Endothelial cell of umbilical vein (primary cell): ENCODE data around the gene ABI2. TPM values are rescaled to one million over a fixed set of nuclear protein-coding genes. Genes with fewer than 3 reads are reported as not detected.
"Not testable (repeated sequence)": the region's sequence is repeated elsewhere in the genome, so short reads cannot be mapped to it uniquely, and the experiment has no call there.

Experiments used
- BruUV-seq: library from RNA; stranded (reverse); fragments of 400-500 nt; replicated peaks from 2 replicates; lab custom pipeline; 2021; lab: Mats Ljungman, UMichigan
- CTCF ChIA-PET: fragments of 300-600, 350-600 bp; sonication (Branson Sonifier 250); formaldehyde crosslinking; loops from one replicate; lab custom pipeline; 2021; ENCODE audit warnings: antibody characterized with exemption, inconsistent platforms; lab: Charles Lee
- POLR2A ChIA-PET: fragments of 300-600, 350-600 bp; sonication (Branson Sonifier 250); formaldehyde crosslinking; loops from one replicate; lab custom pipeline; 2021; ENCODE audit warnings: antibody characterized with exemption, inconsistent platforms; lab: Charles Lee
- DNase-seq: peaks from one replicate; pipeline ENCODE4 v3.0.0-alpha.2; 2011; ENCODE audit warnings: low read depth, low spot score
- FAIRE-seq: peaks from 2 replicates; lab custom pipeline; 2011; peaks lifted over from hg19 to GRCh38; lab: Jason Lieb, UNC
- H2AFZ ChIP-seq: 2 replicates; pipeline ENCODE4 v1.6.0; 2012; ENCODE audit warnings: low read depth, low read length, control low read depth, inconsistent platforms
- H3K27ac ChIP-seq: 2 replicates; pipeline ENCODE4 v1.5.1; 2011; ENCODE audit warnings: low read depth, mild to moderate bottlenecking, control low read depth, low read length, moderate library complexity; ENCODE audit not compliant: insufficient read depth
- H3K27me3 ChIP-seq, 2 experiments: 2 replicates each; pipeline versions ENCODE4 v1.6.0 to v1.6.1; 2011; ENCODE audit warnings: low read length in 2 of 2, mixed read lengths in 1 of 2; ENCODE audit not compliant: control insufficient read depth in 2 of 2, insufficient read depth in 2 of 2
- H3K36me3 ChIP-seq, 2 experiments: 2 replicates in 1 of 2; 3 replicates in 1 of 2; pipeline ENCODE4 v1.5.1; 2011; ENCODE audit warnings: low read length in 2 of 2, mild to moderate bottlenecking in 1 of 2, moderate library complexity in 1 of 2; ENCODE audit not compliant: control insufficient read depth in 2 of 2, insufficient read depth in 2 of 2; ENCODE audit errors: extremely low read depth in 1 of 2
- H3K4me1 ChIP-seq: 3 replicates; pipeline ENCODE4 v1.5.1; 2011; ENCODE audit warnings: mild to moderate bottlenecking, low read length; ENCODE audit not compliant: control insufficient read depth, insufficient read depth; ENCODE audit errors: extremely low read depth
- H3K4me2 ChIP-seq: 2 replicates; pipeline ENCODE4 v1.6.1; 2011; ENCODE audit warnings: low read length, control low read depth, mixed read lengths; ENCODE audit not compliant: insufficient read depth
- H3K4me3 ChIP-seq, 3 experiments: fragments of 200-600 bp in 1 of 3; sonication (generic), shearing (Covaris generic) in 1 of 3; replicated peaks in 1 of 3; 2 replicates each; pipeline ENCODE4 v1.5.1; 2011 to 2016; ENCODE audit warnings: control low read depth in 3 of 3, low read length in 3 of 3, mild to moderate bottlenecking in 2 of 3, inconsistent platforms in 1 of 3, low read depth in 1 of 3, moderate library complexity in 1 of 3; ENCODE audit not compliant: insufficient read depth in 1 of 3
- H3K79me2 ChIP-seq: 2 replicates; pipeline ENCODE4 v1.6.0; 2012; ENCODE audit warnings: low read length, inconsistent platforms; ENCODE audit not compliant: control insufficient read depth, insufficient read depth
- H3K9ac ChIP-seq: replicated peaks from 2 replicates; pipeline ENCODE3; 2011; ENCODE audit warnings: low read length, control low read depth; ENCODE audit not compliant: insufficient read depth; ENCODE audit errors: extremely low read depth
- H3K9me1 ChIP-seq: replicated peaks from 3 replicates; pipeline ENCODE4 v1.6.0; 2011; ENCODE audit warnings: mild to moderate bottlenecking, low read length; ENCODE audit not compliant: control insufficient read depth, insufficient read depth; ENCODE audit errors: extremely low read depth
- H3K9me3 ChIP-seq: replicated peaks from 2 replicates; pipeline ENCODE4 v1.5.1; 2012; ENCODE audit warnings: low read length, inconsistent platforms; ENCODE audit not compliant: control insufficient read depth, insufficient read depth
- H4K20me1 ChIP-seq: replicated peaks from 2 replicates; pipeline ENCODE3; 2011; ENCODE audit warnings: mild to moderate bottlenecking, low read length; ENCODE audit not compliant: control insufficient read depth, insufficient read depth; ENCODE audit errors: extremely low read depth
- EZH2 ChIP-seq: IDR thresholded peaks from 2 replicates; pipeline ENCODE4 v1.6.1; 2012; ENCODE audit warnings: borderline replicate concordance, low read depth, mild to moderate bottlenecking, moderate library complexity, low read length, inconsistent platforms; ENCODE audit not compliant: severe bottlenecking
- MAX ChIP-seq: IDR thresholded peaks from 2 replicates; pipeline ENCODE4 v1.6.1; 2011; ENCODE audit not compliant: insufficient read depth, insufficient read length
- POLR2AphosphoS5 ChIP-seq: IDR thresholded peaks from 2 replicates; pipeline ENCODE4 v1.6.1; 2012; ENCODE audit warnings: low read depth, mild to moderate bottlenecking, control low read depth, low read length, moderate library complexity; ENCODE audit not compliant: insufficient read depth
- dilution Hi-C: fragments of 300-500 bp; cut with MboI; formaldehyde crosslinking; loops from one replicate; pipeline ENCODE4 v1.15.0; 2019; ENCODE audit warnings: low sequenced_read_pairs; ENCODE audit not compliant: extremely low pct_ligation_motif_present
- intact Hi-C: fragments of 100-400 bp; cut with micrococcal nuclease; formaldehyde crosslinking; loops from one replicate; pipeline ENCODE4 v1.10.0; 2022
- polyA plus RNA-seq, 4 experiments: library from polyadenylated mRNA; depleted of rRNA in 3 of 4; stranded (reverse) in 3 of 4; unstranded in 1 of 4; fragments of >200 nt; gene quantifications; 2 replicates each; pipeline versions ENCODE4 v1.2.1 to v1.2.3, GENCODE V29; 2011 to 2012; ENCODE audit warnings: missing spikeins in 1 of 4
- total RNA-seq: library from RNA; stranded (reverse); gene quantifications from 2 replicates; pipeline ENCODE4 v1.2.3, GENCODE V29; 2021

The ABI2 gene
- total and polyA plus RNA-seq, 2 donors (not counting 3 experiments of a cell fraction or from before 2014, with no cell fraction given) = 35.7 to 61.0 TPM

- no peak for TF ChIP-seq MAX
- no peak for TF ChIP-seq POLR2AphosphoS5
- TF ChIP-seq EZH2 = no peak
- dilution Hi-C loops (no loop called here), intact Hi-C loops (no loop called here)
- no peak overlapping the region for H3K4me2 ChIP-seq
- BruUV-seq = no TSS peak
- no peak overlapping the region for H3K9ac ChIP-seq
- H4K20me1 ChIP-seq = no peaks in the 10 kb centered on the region
- H3K27ac ChIP-seq = no peak overlapping the region
- DNase-seq = no peak
- H3K4me3 ChIP-seq = no peak overlapping the region
- H3K79me2 ChIP-seq = peaks cover 26% of the 10 kb centered on the region
- ChIA-PET POLR2A (no interaction called here), CTCF (no interaction called here)
- no peaks in the 10 kb centered on the region for H3K36me3 ChIP-seq
- H3K9me3 ChIP-seq = no peaks in the 10 kb centered on the region
- H3K4me1 ChIP-seq = peaks cover 1% of the 10 kb centered on the region
- no peaks in the 10 kb centered on the region for H3K27me3 ChIP-seq
- no peak for FAIRE-seq
- H2AFZ ChIP-seq = no peak overlapping the region
- no peaks in the 10 kb centered on the region for H3K9me1 ChIP-seq
Measured at GRCh38 chr2:203366639-203367466, 38.7 kb downstream of the ABI2 start.

GRCh38 chr2:203372706-203373105, 44.5 kb downstream of the ABI2 start:
- H3K9ac ChIP-seq, H4K20me1 ChIP-seq, H3K79me2 ChIP-seq, H2AFZ ChIP-seq, dilution Hi-C loops, CTCF ChIA-PET, intact Hi-C loops, H3K36me3 ChIP-seq, FAIRE-seq, H3K4me2 ChIP-seq, H3K9me1 ChIP-seq, BruUV-seq, DNase-seq, H3K27ac ChIP-seq, H3K4me3 ChIP-seq, H3K4me1 ChIP-seq, H3K27me3 ChIP-seq, POLR2A ChIA-PET, H3K9me3 ChIP-seq: not testable (repeated sequence)
